ENCODE data around the gene SORCS1.

GRCh38 chr10:106935978-106936451 lies 228.5 kb downstream of the SORCS1 start:
- TF ChIP-seq CTCF (IDR thresholded peaks at IDR 0.05 in 2 of 3, conservative IDR thresholded peaks at IDR 0.05 in 1 of 3; ENCODE audit: borderline replicate concordance in 1 of 3, insufficient read depth in 1 of 3, low read depth in 2 of 3, low read length in 2 of 3), result no peak
- TF ChIP-seq EZH2 (IDR thresholded peaks at IDR 0.05), result no peak

Measured in HCT116 (cell line).